Keratinocyte (primary cell): Measurements from ENCODE around the gene CHMP4B. TPM values are rescaled to one million over a fixed set of nuclear protein-coding genes. Genes with fewer than 3 reads are reported as not detected.

Experiments used
- DNase-seq: peaks from one replicate; pipeline ENCODE4 v3.0.0-alpha.2; 2011; ENCODE audit warnings: low read depth, missing footprints, low spot score
- FAIRE-seq: peaks from 2 replicates; lab custom pipeline; 2011; peaks lifted over from hg19 to GRCh38; lab: Jason Lieb, UNC
- H2AFZ ChIP-seq: 2 replicates; pipeline ENCODE4 v1.6.0; 2012; ENCODE audit warnings: low read length, control low read depth, inconsistent platforms; ENCODE audit not compliant: control insufficient read depth
- H3K27ac ChIP-seq: 2 replicates; pipeline ENCODE4 v1.5.1; 2011; ENCODE audit warnings: low read length; ENCODE audit not compliant: control insufficient read depth, insufficient read depth
- H3K27me3 ChIP-seq: 3 replicates; pipeline ENCODE4 v1.6.0; 2011; ENCODE audit warnings: low read length; ENCODE audit not compliant: control insufficient read depth, insufficient read depth; ENCODE audit errors: extremely low read depth
- H3K36me3 ChIP-seq, 2 experiments: 2 replicates in 1 of 2; 3 replicates in 1 of 2; pipeline ENCODE4 v1.5.1; 2011; ENCODE audit warnings: low read length in 2 of 2, mild to moderate bottlenecking in 1 of 2; ENCODE audit not compliant: control insufficient read depth in 2 of 2, insufficient read depth in 2 of 2; ENCODE audit errors: extremely low read depth in 1 of 2
- H3K4me1 ChIP-seq: 3 replicates; pipeline ENCODE4 v1.5.1; 2011; ENCODE audit warnings: low read length; ENCODE audit not compliant: control insufficient read depth, insufficient read depth; ENCODE audit errors: extremely low read depth
- H3K4me2 ChIP-seq: 3 replicates; pipeline ENCODE4 v1.6.0; 2011; ENCODE audit warnings: low read depth, low read length; ENCODE audit not compliant: control insufficient read depth, insufficient read depth; ENCODE audit errors: extremely low read depth
- H3K4me3 ChIP-seq, 3 experiments: fragments of 200-600 bp in 1 of 3; sonication (generic) in 1 of 3; 2 replicates in 2 of 3; 3 replicates in 1 of 3; pipeline ENCODE4 v1.5.1; 2011 to 2016; ENCODE audit warnings: low read length in 3 of 3, mild to moderate bottlenecking in 3 of 3, control low read depth in 2 of 3, inconsistent platforms in 1 of 3, low read depth in 1 of 3, mixed read lengths in 1 of 3, mixed run types in 1 of 3, moderate library complexity in 1 of 3; ENCODE audit not compliant: control insufficient read depth in 2 of 3, insufficient read depth in 2 of 3; ENCODE audit errors: extremely low read depth in 1 of 3
- H3K79me2 ChIP-seq: 2 replicates; pipeline ENCODE4 v1.6.0; 2012; ENCODE audit warnings: low read length; ENCODE audit not compliant: control insufficient read depth, insufficient read depth
- H3K9ac ChIP-seq: 3 replicates; pipeline ENCODE4 v1.6.0; 2011; ENCODE audit warnings: low read length; ENCODE audit not compliant: control insufficient read depth, insufficient read depth; ENCODE audit errors: extremely low read depth
- H3K9me1 ChIP-seq: 3 replicates; pipeline ENCODE4 v1.6.0; 2011; ENCODE audit warnings: low read length; ENCODE audit not compliant: control insufficient read depth, insufficient read depth; ENCODE audit errors: extremely low read depth
- H3K9me3 ChIP-seq: 2 replicates; pipeline ENCODE4 v1.5.1; 2012; ENCODE audit warnings: low read depth, low read length; ENCODE audit not compliant: control insufficient read depth
- H4K20me1 ChIP-seq: 3 replicates; pipeline ENCODE4 v1.6.0; 2011; ENCODE audit warnings: low read length; ENCODE audit not compliant: control insufficient read depth, insufficient read depth; ENCODE audit errors: extremely low read depth
- CTCF ChIP-seq, 3 experiments: IDR thresholded peaks in 1 of 3; conservative IDR thresholded peaks in 1 of 3; optimal IDR thresholded peaks in 1 of 3; 2 replicates in 2 of 3; 3 replicates in 1 of 3; pipeline versions ENCODE3 to v1.5.1; 2011; ENCODE audit warnings: low read length in 3 of 3, mild to moderate bottlenecking in 3 of 3, moderate library complexity in 2 of 3, control low read depth in 1 of 3, inconsistent platforms in 1 of 3; ENCODE audit not compliant: insufficient read depth in 2 of 3; ENCODE audit errors: extremely low read depth in 1 of 3
- EZH2 ChIP-seq: IDR thresholded peaks from one replicate; pipeline ENCODE4 v1.6.1; 2012; ENCODE audit warnings: inconsistent platforms, mild to moderate bottlenecking, low read length, moderate library complexity
- dilution Hi-C: fragments of 300-500 bp; cut with MboI; formaldehyde crosslinking; loops from one replicate; pipeline ENCODE4 v1.7.0; 2020; ENCODE audit warnings: low sequenced_read_pairs; ENCODE audit not compliant: extremely low pct_ligation_motif_present
- polyA plus RNA-seq, 5 experiments: library from polyadenylated mRNA; depleted of rRNA in 3 of 5; stranded (reverse) in 3 of 5; stranded (forward) in 1 of 5; unstranded in 1 of 5; fragments of >200 nt; gene quantifications; 1 replicate in 1 of 5; 2 replicates in 3 of 5; 3 replicates in 1 of 5; pipeline versions ENCODE4 v1.2.1 to v1.2.3, GENCODE V29; 2011 to 2012; ENCODE audit warnings: missing spikeins in 2 of 5, low read depth in 1 of 5, low replicate concordance in 1 of 5

The CHMP4B gene
- polyA plus RNA-seq, 1 donor (not counting 4 experiments of a cell fraction or from before 2014, with no cell fraction given) = 72.2 TPM

- FAIRE-seq (no peak), DNase-seq (no peak)
- H3K4me1 ChIP-seq = no peaks in the 10 kb centered on the region
- peaks cover 31% of the 10 kb centered on the region for H4K20me1 ChIP-seq
- peaks cover 93% of the 10 kb centered on the region for H3K79me2 ChIP-seq
- peaks cover 5 to 16% of the 10 kb centered on the region in 2 experiments for H3K36me3 ChIP-seq
- TF ChIP-seq EZH2 (no peak), CTCF (optimal IDR thresholded peaks at IDR 0.05 in 1 of 3, IDR thresholded peaks at IDR 0.05 in 1 of 3, conservative IDR thresholded peaks at IDR 0.05 in 1 of 3; ENCODE audit: extremely low read depth in 1 of 3, insufficient read depth in 2 of 3, low read length in 3 of 3) (no peak)
- no peak overlapping the region for H3K4me3 ChIP-seq
- H3K9me3 ChIP-seq = no peaks in the 10 kb centered on the region
- H3K27me3 ChIP-seq = no peaks in the 10 kb centered on the region
- peaks cover 9% of the 10 kb centered on the region for H3K9me1 ChIP-seq
- no peak overlapping the region for H3K4me2 ChIP-seq
- no peak overlapping the region for H2AFZ ChIP-seq
- no peak overlapping the region for H3K27ac ChIP-seq
- H3K9ac ChIP-seq = no peak overlapping the region
- dilution Hi-C loops = no loop called here
Observed at GRCh38 chr20:33822991-33823390, 11.8 kb downstream of the CHMP4B start.

- Histone ChIP-seq H2AFZ (no peak overlapping the region), H3K79me2 (peaks cover 92% of the 10 kb centered on the region), H3K4me1 (no peaks in the 10 kb centered on the region), H3K9me3 (no peaks in the 10 kb centered on the region), H3K9me1 (peaks cover 9% of the 10 kb centered on the region), H4K20me1 (peaks cover 17% of the 10 kb centered on the region), H3K27me3 (no peaks in the 10 kb centered on the region), H3K4me2 (no peak overlapping the region), H3K9ac (no peak overlapping the region), H3K27ac (no peak overlapping the region), H3K4me3 (no peak overlapping the region), H3K36me3 (peaks cover 2 to 11% of the 10 kb centered on the region in 2 experiments)
- TF ChIP-seq CTCF (optimal IDR thresholded peaks at IDR 0.05 in 1 of 3, IDR thresholded peaks at IDR 0.05 in 1 of 3, conservative IDR thresholded peaks at IDR 0.05 in 1 of 3; ENCODE audit: extremely low read depth in 1 of 3, insufficient read depth in 2 of 3, low read length in 3 of 3) = no peak
- TF ChIP-seq EZH2 = no peak
- FAIRE-seq (no peak), DNase-seq (no peak)
- dilution Hi-C loops = no loop called here
Observed at GRCh38 chr20:33824852-33825251, 13.7 kb downstream of the CHMP4B start.
